ENCODE measurements around the gene TOM1L2.

DNA sequence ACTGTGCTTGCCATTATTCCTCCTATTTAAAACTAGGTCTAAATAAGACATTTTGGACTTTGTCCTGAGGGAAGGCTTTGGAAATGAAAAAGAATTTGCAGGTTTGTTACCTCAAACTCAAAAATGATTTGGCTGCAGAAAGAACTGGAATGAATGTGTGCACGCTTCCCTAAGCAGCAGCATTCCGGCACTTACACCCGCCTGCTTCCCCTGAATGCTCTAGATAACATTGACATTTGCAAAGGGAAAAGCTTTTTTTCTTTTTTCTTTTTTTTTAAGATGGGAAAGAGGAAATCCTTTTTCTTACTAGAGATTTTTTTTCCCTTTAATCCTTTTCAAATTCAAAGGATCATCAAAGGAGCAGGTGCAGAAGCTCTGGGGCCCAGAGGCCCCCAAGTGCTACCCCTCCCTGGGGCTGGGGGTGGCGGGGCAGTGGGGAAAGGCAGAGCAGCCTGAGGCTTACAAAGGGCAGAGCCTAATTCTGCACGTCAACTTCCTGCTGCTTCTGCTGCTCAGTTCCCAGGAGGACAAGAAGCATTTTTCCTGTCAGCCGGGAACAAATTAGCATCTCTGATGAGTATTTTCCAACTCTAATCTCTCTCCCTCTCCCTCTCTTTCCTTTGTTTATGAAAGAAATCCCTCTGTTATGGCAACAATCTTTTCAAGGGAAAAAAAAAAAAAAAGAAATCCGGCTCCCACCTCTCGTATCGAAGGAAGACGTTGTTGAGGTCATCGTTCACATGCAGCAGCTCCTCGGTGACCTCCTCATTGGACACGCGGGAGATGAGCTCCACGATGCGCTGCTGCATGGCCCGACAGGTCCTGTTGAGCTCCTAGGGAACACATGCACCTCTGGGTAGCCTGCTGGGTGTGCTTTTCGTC is 103.3 kb downstream of the TOM1L2 start:
- TF ChIP-seq, protein P1, sequence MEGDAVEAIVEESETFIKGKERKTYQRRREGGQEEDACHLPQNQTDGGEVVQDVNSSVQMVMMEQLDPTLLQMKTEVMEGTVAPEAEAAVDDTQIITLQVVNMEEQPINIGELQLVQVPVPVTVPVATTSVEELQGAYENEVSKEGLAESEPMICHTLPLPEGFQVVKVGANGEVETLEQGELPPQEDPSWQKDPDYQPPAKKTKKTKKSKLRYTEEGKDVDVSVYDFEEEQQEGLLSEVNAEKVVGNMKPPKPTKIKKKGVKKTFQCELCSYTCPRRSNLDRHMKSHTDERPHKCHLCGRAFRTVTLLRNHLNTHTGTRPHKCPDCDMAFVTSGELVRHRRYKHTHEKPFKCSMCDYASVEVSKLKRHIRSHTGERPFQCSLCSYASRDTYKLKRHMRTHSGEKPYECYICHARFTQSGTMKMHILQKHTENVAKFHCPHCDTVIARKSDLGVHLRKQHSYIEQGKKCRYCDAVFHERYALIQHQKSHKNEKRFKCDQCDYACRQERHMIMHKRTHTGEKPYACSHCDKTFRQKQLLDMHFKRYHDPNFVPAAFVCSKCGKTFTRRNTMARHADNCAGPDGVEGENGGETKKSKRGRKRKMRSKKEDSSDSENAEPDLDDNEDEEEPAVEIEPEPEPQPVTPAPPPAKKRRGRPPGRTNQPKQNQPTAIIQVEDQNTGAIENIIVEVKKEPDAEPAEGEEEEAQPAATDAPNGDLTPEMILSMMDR (IDR thresholded peaks at IDR 0.05): no peak
- TF ChIP-seq POLR2A (IDR thresholded peaks at IDR 0.05) (no peak), POLR2AphosphoS5 (IDR thresholded peaks at IDR 0.05; ENCODE audit: insufficient read depth in 1 of 2, low read depth in 1 of 2) (no peak)
